H1 (cell line): ENCODE results near the gene LYL1. TPM values are rescaled to one million over a fixed set of nuclear protein-coding genes. Genes with fewer than 3 reads are reported as not detected.

Source experiments
- ASH2L ChIP-seq: fragments of 200-600, 300-600 bp; sonication (generic); IDR thresholded peaks from one replicate; pipeline ENCODE4 v1.7.1; 2017; ENCODE audit warnings: low read length
- CBX5 ChIP-seq: fragments of 300-800, 300-1000 bp; sonication (generic); IDR thresholded peaks from 2 replicates; pipeline ENCODE4 v1.7.1; 2016; ENCODE audit warnings: antibody characterized with exemption, low read length, low read depth
- CEBPB ChIP-seq: IDR thresholded peaks from 2 replicates; pipeline ENCODE4 v1.6.1; 2012; ENCODE audit warnings: low read depth, low read length
- CHD1 ChIP-seq: IDR thresholded peaks from 2 replicates; pipeline ENCODE4 v1.6.1; 2012; ENCODE audit warnings: low read depth, low read length, improper control_type of control experiment
- CHD2 ChIP-seq: IDR thresholded peaks from 2 replicates; pipeline ENCODE4 v1.6.1; 2012; ENCODE audit warnings: low read length, improper control_type of control experiment
- CTBP2 ChIP-seq: IDR thresholded peaks from 2 replicates; pipeline ENCODE4 v1.7.0; 2011; ENCODE audit warnings: borderline replicate concordance, mild to moderate bottlenecking, moderate library complexity, mixed read lengths, low read length; ENCODE audit not compliant: insufficient read depth, insufficient read length
- E2F6 ChIP-seq: IDR thresholded peaks from 2 replicates; pipeline ENCODE4 v1.6.1; 2012; ENCODE audit warnings: inconsistent platforms
- GABPA ChIP-seq: IDR thresholded peaks from 2 replicates; pipeline ENCODE4 v1.6.1; 2011; ENCODE audit warnings: mild to moderate bottlenecking, low read length, moderate library complexity, borderline replicate concordance; ENCODE audit not compliant: insufficient read depth
- GTF2F1 ChIP-seq: IDR thresholded peaks from 2 replicates; pipeline ENCODE4 v1.6.1; 2012; ENCODE audit warnings: low read depth, low read length, improper control_type of control experiment, borderline replicate concordance
- HDAC2 ChIP-seq, 2 experiments: fragments of 300-600 bp in 1 of 2; sonication (generic) in 1 of 2; IDR thresholded peaks; 2 replicates each; pipeline ENCODE4 v1.6.1; 2011 to 2012; ENCODE audit warnings: low read depth in 2 of 2, low read length in 2 of 2, mild to moderate bottlenecking in 2 of 2, moderate library complexity in 2 of 2, borderline replicate concordance in 1 of 2, inconsistent platforms in 1 of 2
- JUND ChIP-seq: IDR thresholded peaks from 2 replicates; pipeline ENCODE4 v1.6.1; 2011; ENCODE audit warnings: mild to moderate bottlenecking, improper control_type of control experiment, low read length
- KDM5A ChIP-seq: fragments of 200-600 bp; IDR thresholded peaks from 2 replicates; pipeline ENCODE4 v1.7.1; 2012; ENCODE audit warnings: mild to moderate bottlenecking, low read length, inconsistent platforms, mixed read lengths
- MAFK ChIP-seq: IDR thresholded peaks from 2 replicates; pipeline ENCODE4 v1.6.1; 2012; ENCODE audit warnings: low read depth, mild to moderate bottlenecking, improper control_type of control experiment, low read length
- MAX ChIP-seq: IDR thresholded peaks from 2 replicates; pipeline ENCODE4 v1.6.1; 2012; ENCODE audit warnings: inconsistent platforms
- NANOG ChIP-seq: IDR thresholded peaks from 2 replicates; pipeline ENCODE4 v1.6.1; 2011; ENCODE audit warnings: low read length, low read depth, mild to moderate bottlenecking, inconsistent platforms; ENCODE audit not compliant: insufficient read depth, poor library complexity, severe bottlenecking
- NRF1 ChIP-seq: IDR thresholded peaks from 2 replicates; pipeline ENCODE4 v1.6.1; 2011; ENCODE audit warnings: mild to moderate bottlenecking, low read depth, low read length, improper control_type of control experiment
- RXRA ChIP-seq: IDR thresholded peaks from 2 replicates; pipeline ENCODE4 v1.6.1; 2011; ENCODE audit warnings: low read depth, mild to moderate bottlenecking, low read length, moderate library complexity; ENCODE audit not compliant: insufficient read depth
- SAP30 ChIP-seq: fragments of 300-600 bp; sonication (generic); IDR thresholded peaks from 2 replicates; pipeline ENCODE4 v1.7.1; 2012; ENCODE audit warnings: low read length, moderate library complexity, mild to moderate bottlenecking, inconsistent platforms; ENCODE audit not compliant: insufficient read depth, insufficient replicate concordance
- SIRT6 ChIP-seq: IDR thresholded peaks from one replicate; pipeline ENCODE4 v1.7.1; 2012; ENCODE audit warnings: low read length, inconsistent platforms
- SP1 ChIP-seq: IDR thresholded peaks from 2 replicates; pipeline ENCODE4 v1.6.1; 2011; ENCODE audit warnings: low read depth, low read length
- SP2 ChIP-seq: IDR thresholded peaks from 2 replicates; pipeline ENCODE4 v1.6.1; 2012; ENCODE audit warnings: mild to moderate bottlenecking, low read length, inconsistent platforms
- SRF ChIP-seq: IDR thresholded peaks from 2 replicates; pipeline ENCODE4 v1.6.1; 2011; ENCODE audit warnings: mild to moderate bottlenecking, low read depth, low read length, moderate library complexity
- SUZ12 ChIP-seq: fragments of 200-600 bp; sonication (generic); IDR thresholded peaks from 2 replicates; pipeline ENCODE4 v1.6.1; 2012; ENCODE audit warnings: mild to moderate bottlenecking, inconsistent platforms, low read length, moderate library complexity, mixed read lengths
- YY1 ChIP-seq: IDR thresholded peaks from 2 replicates; pipeline ENCODE4 v1.6.1; 2011; ENCODE audit warnings: low read depth, mild to moderate bottlenecking, low read length
- polyA plus RNA-seq, 7 experiments: library from polyadenylated mRNA; depleted of rRNA in 3 of 7; stranded (reverse) in 5 of 7; unstranded in 2 of 7; fragments of >200 nt in 5 of 7; fragments of 200-250 nt in 2 of 7; gene quantifications; 1 replicate in 5 of 7; 2 replicates in 1 of 7; 4 replicates in 1 of 7; pipeline versions ENCODE4 v1.2.1 to v1.2.3, GENCODE V29; 2011 to 2013; ENCODE audit warnings: missing spikeins in 2 of 7, mixed read lengths in 2 of 7
- total RNA-seq: library from RNA; stranded (reverse); fragmentation: NEBNext Ultra II Directional; extraction: Animal tissue kit (Norgen Biotek cat#: 25700); gene quantifications from 2 replicates; pipeline ENCODE4 v1.2.1, GENCODE V29; 2021

Gene LYL1
- total and polyA plus RNA-seq, 2 of the 8 experiments (the other 6 are each of a cell fraction or from before 2014, with no cell fraction given), result 0.58 to 0.76 TPM

GRCh38 chr19:13118424-13119193 is 16.0 kb upstream of the LYL1 start (continued):
- TF ChIP-seq HDAC2 (IDR thresholded peaks at IDR 0.05; ENCODE audit: borderline replicate concordance in 1 of 2, low read depth in 2 of 2, low read length in 2 of 2) (no peak), E2F6 (no peak), JUND (no peak), SP2 (no peak), KDM5A (peak; percentile 34; the same call in 1 of the 2 replicates), CHD1 (no peak), ASH2L (peak; percentile 62), MAFK (no peak), SP1 (peak; percentile 82), SRF (no peak), CEBPB (no peak), RXRA (0 out of 2 replicates have a peak, but pooled peaks have one; percentile 79), GTF2F1 (no peak), NRF1 (no peak), CBX5 (no peak), NANOG (no peak), MAX (no peak), SUZ12 (no peak), CHD2 (no peak), SAP30 (no peak), GABPA (no peak), YY1 (no peak), SIRT6 (no peak), CTBP2 (no peak)
